ENCODE measurements around the gene C10orf71. TPM values are rescaled to one million over a fixed set of nuclear protein-coding genes. Genes with fewer than 3 reads are reported as not detected.

The C10orf71 gene
- total and polyA plus RNA-seq, 12 donors, result 0.08 to 0.10 TPM; not detected in 10

GRCh38 chr10:49354593-49354992, 55.6 kb downstream of the C10orf71 start:
- H3K4me1 ChIP-seq (replicated peaks in 1 of 2), result no peaks in the 10 kb centered on the region
- no peak for DNase-seq
- TF ChIP-seq POLR2A (IDR thresholded peaks at IDR 0.05) (no peak), CTCF (IDR thresholded peaks at IDR 0.05) (no peak)
- no peaks in the 10 kb centered on the region for H3K9me3 ChIP-seq (replicated peaks in 1 of 3)
- no peaks in the 10 kb centered on the region for H3K27me3 ChIP-seq
- no peaks in the 10 kb centered on the region for H3K36me3 ChIP-seq (replicated peaks in 1 of 2)
- H3K27ac ChIP-seq, result no peak overlapping the region
- no peak overlapping the region for H3K4me3 ChIP-seq
- intact Hi-C loops (cut with DNase I), result no loop called here
- 76 to 93% (median 88%) methylated on average over 3 of the region's 3 CpGs for WGBS, 4 donors

- no peak for DNase-seq
- H3K27me3 ChIP-seq, result no peaks in the 10 kb centered on the region
- WGBS, 4 donors, result 80 to 89% (median 84%) methylated on average over 3 of the region's 3 CpGs
- no peaks in the 10 kb centered on the region for H3K9me3 ChIP-seq (replicated peaks in 1 of 3)
- H3K4me1 ChIP-seq (replicated peaks in 1 of 2), result no peaks in the 10 kb centered on the region
- intact Hi-C loops (cut with DNase I), result no loop called here
- no peaks in the 10 kb centered on the region for H3K36me3 ChIP-seq (replicated peaks in 1 of 2)
- H3K4me3 ChIP-seq, result no peak overlapping the region
- no peak overlapping the region for H3K27ac ChIP-seq
- TF ChIP-seq CTCF (IDR thresholded peaks at IDR 0.05) (no peak), POLR2A (IDR thresholded peaks at IDR 0.05) (no peak)
Observed at GRCh38 chr10:49355221-49355620, 56.3 kb downstream of the C10orf71 start.

GRCh38 chr10:49356181-49356580, 57.2 kb downstream of the C10orf71 start:
- no peaks in the 10 kb centered on the region for H3K9me3 ChIP-seq (replicated peaks in 1 of 3)
- no peak overlapping the region for H3K4me3 ChIP-seq
- H3K36me3 ChIP-seq (replicated peaks in 1 of 2), result no peaks in the 10 kb centered on the region
- no peak for DNase-seq
- no peaks in the 10 kb centered on the region for H3K27me3 ChIP-seq
- intact Hi-C loops (cut with DNase I), result no loop called here
- 64 to 85% (median 77%) methylated on average over 4 of the region's 4 CpGs for WGBS, 4 donors
- no peaks in the 10 kb centered on the region for H3K4me1 ChIP-seq (replicated peaks in 1 of 2)
- H3K27ac ChIP-seq, result no peak overlapping the region
- TF ChIP-seq POLR2A (IDR thresholded peaks at IDR 0.05), result no peak
- no peak for TF ChIP-seq CTCF (IDR thresholded peaks at IDR 0.05)

- no peak for TF ChIP-seq POLR2A (IDR thresholded peaks at IDR 0.05)
- TF ChIP-seq CTCF (IDR thresholded peaks at IDR 0.05), result no peak
- H3K4me3 ChIP-seq, result no peak overlapping the region
- no peaks in the 10 kb centered on the region for H3K4me1 ChIP-seq (replicated peaks in 1 of 2)
- no peaks in the 10 kb centered on the region for H3K27me3 ChIP-seq
- 75 to 91% (median 88%) methylated on average over 1 of the region's 1 CpG for WGBS, 4 donors
- intact Hi-C loops (cut with DNase I), result no loop called here
- H3K9me3 ChIP-seq (replicated peaks in 1 of 3), result no peaks in the 10 kb centered on the region
- DNase-seq, result no peak
- no peaks in the 10 kb centered on the region for H3K36me3 ChIP-seq (replicated peaks in 1 of 2)
- H3K27ac ChIP-seq, result no peak overlapping the region
Observed at GRCh38 chr10:49356944-49357343, 58.0 kb downstream of the C10orf71 start.
